Mesendoderm (in vitro differentiated cells): ENCODE data around the gene BMPR1B.
A peak's percentile ranks its signal among the peaks of the same experiment; 100 is the strongest.

Experiments
- DNase-seq: peaks from one replicate; pipeline ENCODE4 v3.0.0; 2013
- H2AK5ac ChIP-seq: 2 replicates; pipeline ENCODE4 v1.6.1; 2013; ENCODE audit warnings: low read length, inconsistent platforms
- H2BK120ac ChIP-seq: 2 replicates; pipeline ENCODE4 v1.6.1; 2013; ENCODE audit warnings: low read depth, mild to moderate bottlenecking, low read length, moderate library complexity, mixed read lengths
- H2BK15ac ChIP-seq: replicated peaks from 2 replicates; pipeline ENCODE4 v1.6.1; 2013; ENCODE audit warnings: low read depth, mild to moderate bottlenecking, moderate library complexity
- H2BK5ac ChIP-seq: 2 replicates; pipeline ENCODE4 v1.6.1; 2013; ENCODE audit warnings: low read length, inconsistent platforms
- H3K18ac ChIP-seq: 2 replicates; pipeline ENCODE4 v1.6.1; 2013; ENCODE audit warnings: mild to moderate bottlenecking, low read length, mixed read lengths
- H3K23ac ChIP-seq: one replicate; pipeline ENCODE4 v1.6.1; 2013; ENCODE audit warnings: low read length
- H3K27ac ChIP-seq: 2 replicates; pipeline ENCODE4 v1.5.1; 2013; ENCODE audit warnings: low read depth, mild to moderate bottlenecking, inconsistent platforms, low read length, moderate library complexity
- H3K27me3 ChIP-seq: 2 replicates; pipeline ENCODE4 v1.6.1; 2013; ENCODE audit warnings: low read length, control low read depth, mild to moderate bottlenecking, inconsistent platforms; ENCODE audit not compliant: insufficient read depth, poor library complexity
- H3K36me3 ChIP-seq: 2 replicates; pipeline ENCODE4 v1.6.1; 2013; ENCODE audit warnings: low read length, inconsistent platforms; ENCODE audit not compliant: control insufficient read depth, insufficient read depth
- H3K4ac ChIP-seq: one replicate; pipeline ENCODE4 v1.6.1; 2013; ENCODE audit warnings: low read depth, mild to moderate bottlenecking, low read length, moderate library complexity
- H3K4me1 ChIP-seq: 2 replicates; pipeline ENCODE4 v1.6.1; 2013; ENCODE audit warnings: low read depth, low read length, inconsistent platforms; ENCODE audit not compliant: control insufficient read depth
- H3K4me2 ChIP-seq: 2 replicates; pipeline ENCODE4 v1.6.1; 2013; ENCODE audit warnings: low read length
- H3K4me3 ChIP-seq: 2 replicates; pipeline ENCODE4 v1.5.1; 2013; ENCODE audit warnings: mild to moderate bottlenecking, low read length
- H3K56ac ChIP-seq: one replicate; pipeline ENCODE4 v1.6.1; 2013; ENCODE audit warnings: low read length
- H3K79me1 ChIP-seq: 2 replicates; pipeline ENCODE4 v1.6.1; 2013; ENCODE audit warnings: low read length, inconsistent platforms
- H3K79me2 ChIP-seq: 2 replicates; pipeline ENCODE4 v1.6.1; 2013; ENCODE audit warnings: mild to moderate bottlenecking, low read length; ENCODE audit not compliant: control insufficient read depth, insufficient read depth
- H3K9ac ChIP-seq: 2 replicates; pipeline ENCODE4 v1.6.1; 2013; ENCODE audit warnings: low read length, inconsistent platforms
- H4K5ac ChIP-seq: one replicate; pipeline ENCODE4 v1.6.1; 2013; ENCODE audit warnings: low read length
- H4K8ac ChIP-seq: one replicate; pipeline ENCODE4 v1.6.1; 2013; ENCODE audit warnings: low read depth, mild to moderate bottlenecking, control low read depth, low read length, moderate library complexity
- WGBS: extraction: QIAGEN DNeasy Blood & Tissue Kit; methylation state at CpG from one replicate; pipeline ENCODE4 v1.1.7; 2013; ENCODE audit warnings: low lambda C conversion rate, missing lambda C conversion rate; ENCODE audit not compliant: insufficient coverage; ENCODE audit errors: extremely low coverage; 5-methylcytosine and 5-hydroxymethylcytosine counted together

Gene BMPR1B

DNA sequence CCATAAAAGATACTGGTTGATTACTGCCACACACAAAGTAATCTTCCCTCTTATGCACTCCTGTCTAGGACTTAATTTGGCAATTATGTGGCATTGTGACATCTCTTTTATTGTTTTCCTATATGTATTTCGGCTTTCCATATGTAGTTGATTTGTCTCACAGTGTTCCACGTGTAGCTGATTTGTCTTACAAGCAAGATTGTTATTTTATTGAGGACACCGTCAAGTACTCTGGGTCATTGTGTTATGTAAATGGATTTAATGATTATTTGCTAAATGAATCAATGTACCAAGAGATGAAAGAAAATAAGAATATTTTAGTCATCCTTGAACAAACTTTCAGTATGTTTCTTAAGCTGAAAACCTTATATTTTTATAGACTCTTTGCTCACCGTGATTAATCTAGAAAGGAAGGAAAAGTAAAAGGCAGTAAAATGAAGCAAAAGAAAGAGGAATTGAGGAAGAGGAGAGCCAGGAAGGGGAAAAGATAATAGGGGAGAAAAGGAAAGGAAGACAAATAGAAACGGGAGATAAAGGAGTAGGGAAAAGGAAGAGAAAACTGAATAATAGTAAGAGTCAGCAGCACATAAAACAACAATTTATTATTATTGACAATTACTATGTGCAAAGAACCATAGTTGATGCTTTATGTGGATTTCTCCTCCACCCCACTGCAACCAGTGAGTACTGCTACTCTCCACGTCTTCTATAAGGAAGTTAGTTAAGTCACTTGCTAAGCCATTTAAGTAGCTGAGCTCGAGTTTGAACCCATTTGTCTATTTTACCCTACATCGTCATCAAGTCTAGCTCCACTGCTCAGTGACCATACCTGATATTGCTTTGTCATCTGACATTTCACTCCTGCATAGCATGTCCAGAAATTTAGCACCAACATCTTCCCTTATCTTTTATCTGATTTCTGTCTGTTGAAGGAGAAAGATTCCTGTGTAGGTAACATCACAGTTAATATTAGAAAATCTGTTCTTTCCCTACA lies 336.5 kb downstream of the BMPR1B start:
- H3K56ac ChIP-seq = no peak overlapping the region
- no peak overlapping the region for H2BK5ac ChIP-seq
- no peak overlapping the region for H3K4me3 ChIP-seq
- H3K27ac ChIP-seq = no peak overlapping the region
- H3K18ac ChIP-seq = no peak overlapping the region
- H3K79me1 ChIP-seq = no peaks in the 10 kb centered on the region
- H3K4ac ChIP-seq = no peak overlapping the region
- no peak overlapping the region for H2BK15ac ChIP-seq
- no peak overlapping the region for H3K23ac ChIP-seq
- no peak overlapping the region for H4K8ac ChIP-seq
- no peak overlapping the region for H2AK5ac ChIP-seq
- H2BK120ac ChIP-seq = no peak overlapping the region
- H3K27me3 ChIP-seq = no peaks in the 10 kb centered on the region
- no peak overlapping the region for H3K4me2 ChIP-seq
- H3K9ac ChIP-seq = no peak overlapping the region
- no peak for DNase-seq
- H4K5ac ChIP-seq = no peak overlapping the region
- no peaks in the 10 kb centered on the region for H3K79me2 ChIP-seq
- no CpG with 5 or more reads among the region's 8 CpGs for WGBS
- H3K4me1 ChIP-seq = no peaks in the 10 kb centered on the region
- H3K36me3 ChIP-seq = no peaks in the 10 kb centered on the region

DNA sequence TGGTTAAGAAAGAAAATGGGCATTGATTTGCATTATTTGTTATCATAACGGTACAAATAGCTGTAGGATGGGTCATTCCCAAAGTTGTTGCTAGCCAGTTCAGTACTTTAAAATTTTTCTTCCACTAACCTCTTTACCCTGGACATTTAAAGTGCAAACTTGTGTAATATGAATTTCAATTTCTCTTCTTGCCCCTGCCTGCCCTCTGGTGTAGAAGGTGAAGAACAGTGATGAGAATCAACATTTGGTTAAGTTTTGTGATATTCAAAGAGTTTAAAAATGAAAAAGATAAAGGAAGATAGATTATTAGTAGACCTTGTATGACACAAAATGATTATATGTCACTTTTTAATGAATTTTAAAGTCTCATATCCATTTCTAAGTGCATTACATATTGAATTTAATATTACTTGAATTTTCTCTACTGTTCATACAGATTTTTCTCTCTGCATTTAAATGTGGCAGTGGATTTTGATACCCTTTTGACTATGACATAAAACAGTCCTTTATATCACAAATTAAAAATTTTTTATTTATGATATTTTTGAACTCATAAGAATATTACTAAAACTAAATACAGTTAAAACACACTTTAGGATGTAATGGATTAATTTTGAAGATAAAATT lies 337.7 kb downstream of the BMPR1B start:
- Histone ChIP-seq H3K79me2 (no peaks in the 10 kb centered on the region), H3K18ac (no peak overlapping the region), H2BK120ac (no peak overlapping the region), H2BK5ac (no peak overlapping the region), H3K36me3 (no peaks in the 10 kb centered on the region), H3K27ac (no peak overlapping the region), H3K4ac (no peak overlapping the region), H3K23ac (no peak overlapping the region), H3K4me3 (no peak overlapping the region), H3K4me1 (no peaks in the 10 kb centered on the region), H4K5ac (no peak overlapping the region), H3K4me2 (no peak overlapping the region), H4K8ac (no peak overlapping the region), H3K27me3 (no peaks in the 10 kb centered on the region), H3K79me1 (no peaks in the 10 kb centered on the region), H2AK5ac (no peak overlapping the region), H3K56ac (no peak overlapping the region), H2BK15ac (no peak overlapping the region), H3K9ac (no peak overlapping the region)
- no CpG with 5 or more reads among the region's 1 CpG for WGBS
- peak; percentile 32 for DNase-seq

DNA sequence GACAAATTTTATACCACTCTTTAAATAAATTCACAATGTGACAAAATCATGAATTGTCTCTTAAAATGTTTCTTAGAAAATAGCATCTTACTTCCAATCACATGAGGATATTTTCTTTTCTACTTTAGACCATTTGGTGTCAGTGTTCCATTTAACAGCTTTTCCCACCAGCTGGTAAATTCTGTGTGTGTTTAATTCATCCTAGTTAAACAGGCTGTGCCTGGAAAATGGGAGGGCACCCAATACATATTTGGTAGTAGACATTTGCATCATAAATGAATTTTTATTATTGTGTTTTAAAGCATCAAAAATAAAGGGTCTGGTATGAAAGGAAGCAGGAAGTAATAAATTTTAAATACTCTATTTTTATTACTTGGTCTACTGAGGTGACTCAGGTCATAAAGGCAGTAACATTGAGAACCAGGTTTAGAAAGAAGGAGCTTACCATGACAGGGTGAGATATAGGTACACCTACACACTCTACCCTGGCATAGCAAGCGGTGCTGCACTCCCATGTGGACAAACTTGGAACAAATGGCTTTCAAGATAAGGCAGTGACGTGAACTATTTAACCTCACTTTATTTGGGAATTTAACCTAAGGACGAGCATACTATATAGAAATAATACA lies 344.5 kb downstream of the BMPR1B start:
- H3K9ac ChIP-seq = no peak overlapping the region
- no peak overlapping the region for H3K4me2 ChIP-seq
- no peak overlapping the region for H3K4me3 ChIP-seq
- no peaks in the 10 kb centered on the region for H3K79me2 ChIP-seq
- H4K8ac ChIP-seq = no peak overlapping the region
- no peak overlapping the region for H2BK5ac ChIP-seq
- WGBS = no CpG with 5 or more reads among the region's 3 CpGs
- H4K5ac ChIP-seq = no peak overlapping the region
- no peak overlapping the region for H2AK5ac ChIP-seq
- no peak overlapping the region for H3K56ac ChIP-seq
- H3K23ac ChIP-seq = no peak overlapping the region
- H2BK120ac ChIP-seq = no peak overlapping the region
- H3K4ac ChIP-seq = no peak overlapping the region
- no peaks in the 10 kb centered on the region for H3K4me1 ChIP-seq
- H3K18ac ChIP-seq = no peak overlapping the region
- H3K36me3 ChIP-seq = no peaks in the 10 kb centered on the region
- no peak overlapping the region for H2BK15ac ChIP-seq
- H3K27me3 ChIP-seq = no peaks in the 10 kb centered on the region
- no peak overlapping the region for H3K27ac ChIP-seq
- no peaks in the 10 kb centered on the region for H3K79me1 ChIP-seq
- DNase-seq = peak; percentile 35

DNA sequence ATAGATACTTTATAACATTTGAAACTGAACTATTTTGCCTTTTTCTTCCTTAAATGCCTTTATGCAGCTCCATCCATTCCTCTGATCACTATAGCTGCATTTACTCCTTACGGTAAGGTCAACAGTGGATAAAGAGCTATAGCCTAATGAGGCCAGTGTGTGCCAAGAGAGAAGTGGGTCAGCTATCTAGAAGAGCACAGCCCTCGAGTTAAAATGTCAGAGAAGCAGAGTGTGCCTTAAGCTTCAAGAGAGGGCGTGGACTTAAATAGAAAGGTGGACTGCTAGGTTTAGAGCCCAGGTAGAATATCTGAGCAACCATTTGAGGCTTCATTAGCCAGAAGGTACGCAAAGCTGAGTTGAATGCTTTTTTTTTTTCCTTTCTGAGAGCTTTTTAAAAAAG lies 347.4 kb downstream of the BMPR1B start:
- H3K4ac ChIP-seq = no peak overlapping the region
- no peak overlapping the region for H2BK15ac ChIP-seq
- H3K4me3 ChIP-seq = no peak overlapping the region
- no peak overlapping the region for H4K8ac ChIP-seq
- H3K56ac ChIP-seq = no peak overlapping the region
- H3K9ac ChIP-seq = no peak overlapping the region
- no peak overlapping the region for H2BK120ac ChIP-seq
- no peaks in the 10 kb centered on the region for H3K36me3 ChIP-seq
- H4K5ac ChIP-seq = no peak overlapping the region
- no CpG with 5 or more reads among the region's 4 CpGs for WGBS
- H3K23ac ChIP-seq = no peak overlapping the region
- DNase-seq = no peak
- H3K27ac ChIP-seq = no peak overlapping the region
- H3K79me1 ChIP-seq = no peaks in the 10 kb centered on the region
- no peaks in the 10 kb centered on the region for H3K27me3 ChIP-seq
- H3K79me2 ChIP-seq = no peaks in the 10 kb centered on the region
- no peaks in the 10 kb centered on the region for H3K4me1 ChIP-seq
- no peak overlapping the region for H2AK5ac ChIP-seq
- H3K18ac ChIP-seq = no peak overlapping the region
- no peak overlapping the region for H2BK5ac ChIP-seq
- H3K4me2 ChIP-seq = no peak overlapping the region

DNA sequence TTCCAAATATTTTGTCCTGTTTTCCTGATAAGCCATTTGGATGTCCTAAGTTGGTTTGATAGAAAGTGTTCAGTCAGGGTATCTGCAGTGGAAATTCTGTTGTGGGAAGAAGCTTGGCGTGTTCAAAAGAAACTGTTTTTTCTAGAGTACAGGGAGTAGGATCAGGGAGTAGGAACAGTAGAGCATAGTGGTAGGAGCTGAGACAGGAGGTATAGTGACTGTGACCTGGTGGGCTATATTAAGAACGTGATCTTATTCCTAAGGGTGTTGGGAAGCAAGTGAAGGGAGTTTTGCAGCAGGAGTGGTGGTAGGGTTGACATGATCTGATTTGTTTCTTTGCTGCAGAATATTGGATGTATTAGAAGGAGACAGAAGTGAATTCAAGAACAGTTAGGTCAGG lies 348.2 kb downstream of the BMPR1B start:
- H3K4me2 ChIP-seq = no peak overlapping the region
- H2AK5ac ChIP-seq = no peak overlapping the region
- H4K5ac ChIP-seq = peak overlapping the region; percentile 69
- no peak overlapping the region for H3K18ac ChIP-seq
- H3K4me1 ChIP-seq = no peaks in the 10 kb centered on the region
- H4K8ac ChIP-seq = no peak overlapping the region
- H3K27ac ChIP-seq = no peak overlapping the region
- H3K27me3 ChIP-seq = no peaks in the 10 kb centered on the region
- no peaks in the 10 kb centered on the region for H3K79me2 ChIP-seq
- no peak overlapping the region for H3K56ac ChIP-seq
- no CpG with 5 or more reads among the region's 2 CpGs for WGBS
- H3K9ac ChIP-seq = no peak overlapping the region
- H2BK5ac ChIP-seq = no peak overlapping the region
- H3K4ac ChIP-seq = no peak overlapping the region
- H3K36me3 ChIP-seq = no peaks in the 10 kb centered on the region
- no peak overlapping the region for H2BK15ac ChIP-seq
- DNase-seq = no peak
- no peak overlapping the region for H3K4me3 ChIP-seq
- H3K79me1 ChIP-seq = no peaks in the 10 kb centered on the region
- no peak overlapping the region for H3K23ac ChIP-seq
- no peak overlapping the region for H2BK120ac ChIP-seq
